ENCODE measurements around the gene SYNPO2. TPM values are rescaled to one million over a fixed set of nuclear protein-coding genes. Genes with fewer than 3 reads are reported as not detected.

Gene SYNPO2
- total and polyA plus RNA-seq, 2 of the 13 experiments (the other 11 are each of a cell fraction or from before 2014, with no cell fraction given), result not detected

DNA sequence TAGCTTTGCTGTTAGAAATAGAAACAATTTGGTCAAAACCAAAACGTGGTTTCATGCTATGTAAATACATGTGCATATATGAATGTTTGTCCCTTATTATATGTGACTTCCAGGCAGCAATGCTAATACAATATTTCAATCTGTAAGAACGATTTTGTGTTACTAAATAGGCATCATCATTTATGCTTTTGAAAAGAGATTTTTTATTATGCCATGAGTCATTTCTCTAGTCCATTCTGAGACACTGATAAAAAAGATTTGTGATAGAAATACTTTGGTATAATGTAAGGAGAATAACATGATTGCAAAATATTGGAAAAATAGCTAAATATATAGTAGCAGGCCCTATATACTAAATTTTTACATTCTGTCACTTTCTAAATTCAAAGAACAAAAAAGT lies 28.9 kb downstream of the SYNPO2 start:
- Histone ChIP-seq H3K4me2 (ENCODE audit: low read depth, low read length) (no peak overlapping the region), H3K4me3 (replicated peaks in 1 of 3; ENCODE audit: insufficient read depth in 1 of 3, low read depth in 2 of 3, low read length in 3 of 3) (no peak overlapping the region), H3K36me3 (replicated peaks in 1 of 2; ENCODE audit: control insufficient read depth in 1 of 2, insufficient read depth in 2 of 2, low read length in 2 of 2) (no peaks in the 10 kb centered on the region), H3K79me2 (ENCODE audit: insufficient read depth, low read length) (no peaks in the 10 kb centered on the region), H3K4me1 (ENCODE audit: insufficient read depth, low read length) (no peaks in the 10 kb centered on the region), H2AFZ (ENCODE audit: low read length) (no peak overlapping the region), H4K20me1 (ENCODE audit: insufficient read depth, low read length) (no peaks in the 10 kb centered on the region), H3K27me3 (ENCODE audit: control insufficient read depth in 1 of 2, insufficient read depth in 2 of 2, low read length in 2 of 2) (no peaks in the 10 kb centered on the region), H3K9ac (ENCODE audit: insufficient read depth, low read depth, low read length) (no peak overlapping the region), H3K27ac (ENCODE audit: extremely low read length, insufficient read depth, low read length) (no peak overlapping the region), H3K9me3 (ENCODE audit: low read length) (no peaks in the 10 kb centered on the region)
- BruUV-seq (replicated peaks), result no TSS peak
- in situ Hi-C loops (cut with HindIII; ENCODE audit: extremely low pct_ligation_motif_present, low pct_unique_long_range_greater_than_20kb), result no loop called here
- TF ChIP-seq CCAR2 (optimal IDR thresholded peaks at IDR 0.05; ENCODE audit: low read depth, low read length) (no peak), SIX1 (CRISPR knock-in tag; IDR thresholded peaks at IDR 0.05; ENCODE audit: borderline replicate concordance) (no peak), ATAD3A (CRISPR knock-in tag; IDR thresholded peaks at IDR 0.05) (no peak), DNMT1 (CRISPR knock-in tag; IDR thresholded peaks at IDR 0.05) (no peak), SMAD1 (CRISPR knock-in tag; IDR thresholded peaks at IDR 0.05; ENCODE audit: borderline replicate concordance, low read depth) (no peak), TBX2 (CRISPR knock-in tag; IDR thresholded peaks at IDR 0.05; ENCODE audit: borderline replicate concordance) (no peak), ZNF850 (CRISPR knock-in tag; conservative IDR thresholded peaks at IDR 0.05) (no peak)
- TF ChIP-seq, protein P1, sequence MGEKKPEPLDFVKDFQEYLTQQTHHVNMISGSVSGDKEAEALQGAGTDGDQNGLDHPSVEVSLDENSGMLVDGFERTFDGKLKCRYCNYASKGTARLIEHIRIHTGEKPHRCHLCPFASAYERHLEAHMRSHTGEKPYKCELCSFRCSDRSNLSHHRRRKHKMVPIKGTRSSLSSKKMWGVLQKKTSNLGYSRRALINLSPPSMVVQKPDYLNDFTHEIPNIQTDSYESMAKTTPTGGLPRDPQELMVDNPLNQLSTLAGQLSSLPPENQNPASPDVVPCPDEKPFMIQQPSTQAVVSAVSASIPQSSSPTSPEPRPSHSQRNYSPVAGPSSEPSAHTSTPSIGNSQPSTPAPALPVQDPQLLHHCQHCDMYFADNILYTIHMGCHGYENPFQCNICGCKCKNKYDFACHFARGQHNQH (CRISPR knock-in tag; IDR thresholded peaks at IDR 0.05), result no peak
- TF ChIP-seq, protein P2, sequence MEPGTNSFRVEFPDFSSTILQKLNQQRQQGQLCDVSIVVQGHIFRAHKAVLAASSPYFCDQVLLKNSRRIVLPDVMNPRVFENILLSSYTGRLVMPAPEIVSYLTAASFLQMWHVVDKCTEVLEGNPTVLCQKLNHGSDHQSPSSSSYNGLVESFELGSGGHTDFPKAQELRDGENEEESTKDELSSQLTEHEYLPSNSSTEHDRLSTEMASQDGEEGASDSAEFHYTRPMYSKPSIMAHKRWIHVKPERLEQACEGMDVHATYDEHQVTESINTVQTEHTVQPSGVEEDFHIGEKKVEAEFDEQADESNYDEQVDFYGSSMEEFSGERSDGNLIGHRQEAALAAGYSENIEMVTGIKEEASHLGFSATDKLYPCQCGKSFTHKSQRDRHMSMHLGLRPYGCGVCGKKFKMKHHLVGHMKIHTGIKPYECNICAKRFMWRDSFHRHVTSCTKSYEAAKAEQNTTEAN (CRISPR knock-in tag; conservative IDR thresholded peaks at IDR 0.05), result no peak
- TF ChIP-seq, protein P3, sequence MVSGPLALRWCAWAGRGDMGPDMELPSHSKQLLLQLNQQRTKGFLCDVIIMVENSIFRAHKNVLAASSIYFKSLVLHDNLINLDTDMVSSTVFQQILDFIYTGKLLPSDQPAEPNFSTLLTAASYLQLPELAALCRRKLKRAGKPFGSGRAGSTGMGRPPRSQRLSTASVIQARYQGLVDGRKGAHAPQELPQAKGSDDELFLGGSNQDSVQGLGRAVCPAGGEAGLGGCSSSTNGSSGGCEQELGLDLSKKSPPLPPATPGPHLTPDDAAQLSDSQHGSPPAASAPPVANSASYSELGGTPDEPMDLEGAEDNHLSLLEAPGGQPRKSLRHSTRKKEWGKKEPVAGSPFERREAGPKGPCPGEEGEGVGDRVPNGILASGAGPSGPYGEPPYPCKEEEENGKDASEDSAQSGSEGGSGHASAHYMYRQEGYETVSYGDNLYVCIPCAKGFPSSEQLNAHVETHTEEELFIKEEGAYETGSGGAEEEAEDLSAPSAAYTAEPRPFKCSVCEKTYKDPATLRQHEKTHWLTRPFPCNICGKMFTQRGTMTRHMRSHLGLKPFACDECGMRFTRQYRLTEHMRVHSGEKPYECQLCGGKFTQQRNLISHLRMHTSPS (CRISPR knock-in tag; IDR thresholded peaks at IDR 0.05; ENCODE audit: low read depth), result no peak
- TF ChIP-seq, protein P4, sequence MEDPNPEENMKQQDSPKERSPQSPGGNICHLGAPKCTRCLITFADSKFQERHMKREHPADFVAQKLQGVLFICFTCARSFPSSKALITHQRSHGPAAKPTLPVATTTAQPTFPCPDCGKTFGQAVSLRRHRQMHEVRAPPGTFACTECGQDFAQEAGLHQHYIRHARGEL (CRISPR knock-in tag; IDR thresholded peaks at IDR 0.05), result no peak
- no peak for DNase-seq (ENCODE audit: low spot score)
- POLR2A ChIA-PET, result no interaction called here
- no peak for ATAC-seq
- WGBS (ENCODE audit: low lambda C conversion rate), result 0% methylated on average over 2 of the region's 2 CpGs
- CTCF ChIA-PET (ENCODE audit: low intra/inter-chr PET ratio, low total read pairs), result no interaction called here
- no peak for FAIRE-seq
- intact Hi-C loops (cut with micrococcal nuclease; ENCODE audit: unreplicated experiment), result no loop called here

Measured in HepG2 (cell line).